Neural cell (in vitro differentiated cells): ENCODE data around the gene ADGRG1. TPM values are rescaled to one million over a fixed set of nuclear protein-coding genes. Genes with fewer than 3 reads are reported as not detected.

Experiments used
- H2AFZ ChIP-seq: fragments of 200-600, 300-800 bp; sonication (generic), shearing (Covaris generic); 2 replicates; pipeline ENCODE4 v1.6.0; 2014; ENCODE audit warnings: low read depth, mild to moderate bottlenecking, antibody characterized with exemption, low read length, moderate library complexity
- H3F3A ChIP-seq: fragments of 200-600 bp; shearing (Covaris generic); 2 replicates; pipeline ENCODE4 v1.6.1; 2016; ENCODE audit warnings: mild to moderate bottlenecking, moderate library complexity, mixed read lengths, antibody characterized with exemption, low read length; ENCODE audit not compliant: insufficient read depth, poor library complexity, severe bottlenecking
- H3K27ac ChIP-seq: fragments of 200-600, 300-800 bp; sonication (generic), shearing (Covaris generic); 2 replicates; pipeline ENCODE4 v1.5.1; 2014; ENCODE audit warnings: mild to moderate bottlenecking, low read length, moderate library complexity
- H3K27me3 ChIP-seq: fragments of 300-800, 200-600 bp; sonication (generic), shearing (Covaris generic); 2 replicates; pipeline ENCODE4 v1.6.0; 2014; ENCODE audit warnings: mild to moderate bottlenecking, low read depth, low read length, moderate library complexity; ENCODE audit not compliant: insufficient read depth
- H3K36me3 ChIP-seq: fragments of 300-800, 200-600 bp; sonication (generic), shearing (Covaris generic); 2 replicates; pipeline ENCODE4 v1.5.1; 2014; ENCODE audit warnings: mild to moderate bottlenecking, antibody characterized with exemption, low read length, moderate library complexity; ENCODE audit not compliant: insufficient read depth
- H3K4me2 ChIP-seq: fragments of 300-800, 200-600 bp; sonication (generic), shearing (Covaris generic); 2 replicates; pipeline ENCODE4 v1.6.0; 2014; ENCODE audit warnings: mild to moderate bottlenecking, low read length
- H3K4me3 ChIP-seq: fragments of 300-800, 200-600 bp; sonication (generic), shearing (Covaris generic); 2 replicates; pipeline ENCODE4 v1.5.1; 2014; ENCODE audit warnings: mild to moderate bottlenecking, low read length, moderate library complexity
- H3K79me2 ChIP-seq: fragments of 200-600 bp; shearing (Covaris generic); replicated peaks from 2 replicates; pipeline ENCODE4 v1.6.0; 2014; ENCODE audit warnings: mild to moderate bottlenecking, low read length, moderate library complexity; ENCODE audit not compliant: insufficient read depth
- H3K9ac ChIP-seq: fragments of 300-800, 200-600 bp; sonication (generic), shearing (Covaris generic); 2 replicates; pipeline ENCODE4 v1.6.1; 2016; ENCODE audit warnings: mild to moderate bottlenecking, low read length, mixed read lengths
- H3K9me2 ChIP-seq: fragments of 200-600 bp; shearing (Covaris generic); 2 replicates; pipeline ENCODE4 v1.6.1; 2016; ENCODE audit warnings: mild to moderate bottlenecking, low read length, mixed read lengths; ENCODE audit not compliant: insufficient read depth
- H3K9me3 ChIP-seq: fragments of 200-600, 300-800 bp; sonication (generic), shearing (Covaris generic); 2 replicates; pipeline ENCODE4 v1.6.1; 2016; ENCODE audit warnings: mild to moderate bottlenecking, mixed run types, low read length, moderate library complexity, mixed read lengths
- H4K20me1 ChIP-seq: fragments of 200-600 bp; shearing (Covaris generic); 2 replicates; pipeline ENCODE4 v1.6.1; 2016; ENCODE audit warnings: mild to moderate bottlenecking, mixed run types; ENCODE audit not compliant: insufficient read depth
- EP300 ChIP-seq: fragments of 450-650 bp; conservative IDR thresholded peaks from 2 replicates; pipeline ENCODE4 v1.6.1; 2014; ENCODE audit warnings: antibody characterized with exemption, mild to moderate bottlenecking, moderate library complexity; ENCODE audit not compliant: poor library complexity, severe bottlenecking
- POLR2AphosphoS5 ChIP-seq: IDR thresholded peaks from 2 replicates; pipeline ENCODE4 v1.6.1; 2012
- RAD21 ChIP-seq: fragments of 450-650 bp; conservative IDR thresholded peaks from 2 replicates; pipeline ENCODE4 v1.6.1; 2014; ENCODE audit warnings: antibody characterized with exemption, mild to moderate bottlenecking, moderate library complexity
- SMC3 ChIP-seq: fragments of 450-650 bp; conservative IDR thresholded peaks from 2 replicates; pipeline ENCODE4 v1.6.1; 2014; ENCODE audit warnings: antibody characterized with exemption, mild to moderate bottlenecking, moderate library complexity; ENCODE audit not compliant: poor library complexity
- polyA plus RNA-seq: library from polyadenylated mRNA; depleted of rRNA; stranded (reverse); fragments of >200 nt; gene quantifications from 2 replicates; pipeline ENCODE4 v1.2.3, GENCODE V29; 2014
- TF ChIP-seq, protein P1 (sequence below): fragments of 450-650 bp; IDR thresholded peaks from 2 replicates; pipeline ENCODE4 v1.5.1; 2014; ENCODE audit warnings: antibody characterized with exemption, mild to moderate bottlenecking, moderate library complexity; ENCODE audit not compliant: poor library complexity, severe bottlenecking
- TF ChIP-seq, protein P2 (sequence below): IDR thresholded peaks from 2 replicates; pipeline ENCODE4 v1.6.1; 2012; ENCODE audit warnings: borderline replicate concordance

The ADGRG1 gene
- polyA plus RNA-seq, 1 donor from 2014 or later: 86.8 TPM

DNA sequence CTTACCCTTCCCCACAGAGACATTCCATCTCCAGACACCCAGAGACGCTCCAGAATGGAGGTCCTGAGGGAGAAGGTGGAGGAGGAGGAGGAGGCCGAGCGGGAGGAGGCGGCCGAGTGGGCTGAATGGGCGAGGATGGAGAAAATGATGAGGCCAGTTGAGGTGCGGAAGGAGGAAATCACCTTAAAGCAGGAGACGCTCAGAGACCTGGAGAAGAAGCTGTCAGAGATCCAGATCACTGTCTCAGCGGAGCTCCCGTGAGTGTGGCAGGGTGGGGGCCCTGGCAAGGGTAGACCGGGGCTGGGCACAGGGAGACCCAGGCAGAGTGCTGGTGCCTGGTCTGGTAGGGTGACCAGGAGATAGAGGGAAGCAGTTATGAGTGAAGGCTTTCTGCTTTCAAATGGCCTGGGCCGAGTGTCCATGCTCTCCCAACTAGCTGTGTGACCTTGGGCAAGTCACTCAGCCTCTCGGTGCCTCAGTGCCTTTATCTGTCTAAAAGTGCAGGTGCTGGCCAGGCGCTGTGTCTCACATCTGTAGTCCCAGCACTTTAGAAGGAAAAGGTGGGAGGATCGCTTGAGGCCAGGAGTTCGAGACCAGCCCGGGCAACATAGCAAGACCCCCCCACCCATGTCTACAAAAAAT is 69.6 kb downstream of the ADGRG1 start:
- H4K20me1 ChIP-seq: no peaks in the 10 kb centered on the region
- TF ChIP-seq RAD21 (no peak), SMC3 (no peak)
- TF ChIP-seq, protein P1, sequence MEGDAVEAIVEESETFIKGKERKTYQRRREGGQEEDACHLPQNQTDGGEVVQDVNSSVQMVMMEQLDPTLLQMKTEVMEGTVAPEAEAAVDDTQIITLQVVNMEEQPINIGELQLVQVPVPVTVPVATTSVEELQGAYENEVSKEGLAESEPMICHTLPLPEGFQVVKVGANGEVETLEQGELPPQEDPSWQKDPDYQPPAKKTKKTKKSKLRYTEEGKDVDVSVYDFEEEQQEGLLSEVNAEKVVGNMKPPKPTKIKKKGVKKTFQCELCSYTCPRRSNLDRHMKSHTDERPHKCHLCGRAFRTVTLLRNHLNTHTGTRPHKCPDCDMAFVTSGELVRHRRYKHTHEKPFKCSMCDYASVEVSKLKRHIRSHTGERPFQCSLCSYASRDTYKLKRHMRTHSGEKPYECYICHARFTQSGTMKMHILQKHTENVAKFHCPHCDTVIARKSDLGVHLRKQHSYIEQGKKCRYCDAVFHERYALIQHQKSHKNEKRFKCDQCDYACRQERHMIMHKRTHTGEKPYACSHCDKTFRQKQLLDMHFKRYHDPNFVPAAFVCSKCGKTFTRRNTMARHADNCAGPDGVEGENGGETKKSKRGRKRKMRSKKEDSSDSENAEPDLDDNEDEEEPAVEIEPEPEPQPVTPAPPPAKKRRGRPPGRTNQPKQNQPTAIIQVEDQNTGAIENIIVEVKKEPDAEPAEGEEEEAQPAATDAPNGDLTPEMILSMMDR: no peak
- no peaks in the 10 kb centered on the region for H3K27me3 ChIP-seq
- no peaks in the 10 kb centered on the region for H3F3A ChIP-seq
- no peaks in the 10 kb centered on the region for H3K9me3 ChIP-seq
- no peaks in the 10 kb centered on the region for H3K36me3 ChIP-seq
- no peak overlapping the region for H3K4me3 ChIP-seq
- no peak overlapping the region for H3K27ac ChIP-seq
- H3K9me2 ChIP-seq: no peaks in the 10 kb centered on the region
- H3K9ac ChIP-seq: no peak overlapping the region
- H2AFZ ChIP-seq: no peak overlapping the region
- H3K4me2 ChIP-seq: no peak overlapping the region
- no peaks in the 10 kb centered on the region for H3K79me2 ChIP-seq

DNA sequence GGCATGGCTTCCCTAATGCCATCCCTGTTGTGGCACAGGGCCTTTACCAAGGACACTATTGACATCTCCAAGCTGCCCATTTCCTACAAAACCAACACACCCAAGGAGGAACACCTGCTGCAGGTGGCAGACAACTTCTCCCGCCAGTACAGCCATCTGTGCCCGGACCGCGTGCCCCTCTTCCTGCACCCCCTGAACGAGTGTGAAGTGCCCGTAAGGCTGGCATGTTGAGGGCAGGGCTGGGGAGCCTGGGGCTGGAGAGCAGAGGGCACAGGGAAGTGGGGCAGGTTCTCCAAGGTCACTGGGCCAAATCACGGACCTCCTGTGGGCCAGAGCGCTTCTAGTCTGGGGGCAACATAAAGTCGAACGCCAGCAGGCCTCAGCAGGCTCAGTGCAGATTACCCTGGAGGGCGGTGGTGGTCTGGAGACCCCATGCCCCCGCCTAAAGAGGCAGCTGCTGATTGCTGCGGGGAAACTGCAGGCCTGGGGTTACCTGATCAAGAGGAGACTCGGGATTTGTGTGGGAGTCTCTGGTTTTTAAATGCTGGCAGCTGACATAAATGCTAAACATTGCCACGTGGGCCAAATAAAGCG is 70.5 kb downstream of the ADGRG1 start:
- Histone ChIP-seq H3K36me3 (no peaks in the 10 kb centered on the region), H4K20me1 (no peaks in the 10 kb centered on the region), H3K4me3 (no peak overlapping the region), H3K9me3 (no peaks in the 10 kb centered on the region), H3K9ac (no peak overlapping the region), H3K4me2 (no peak overlapping the region), H3K79me2 (no peaks in the 10 kb centered on the region), H3F3A (no peaks in the 10 kb centered on the region), H3K9me2 (no peaks in the 10 kb centered on the region), H2AFZ (no peak overlapping the region), H3K27ac (no peak overlapping the region), H3K27me3 (no peaks in the 10 kb centered on the region)
- TF ChIP-seq RAD21: no peak
- TF ChIP-seq, protein P1: no peak

DNA sequence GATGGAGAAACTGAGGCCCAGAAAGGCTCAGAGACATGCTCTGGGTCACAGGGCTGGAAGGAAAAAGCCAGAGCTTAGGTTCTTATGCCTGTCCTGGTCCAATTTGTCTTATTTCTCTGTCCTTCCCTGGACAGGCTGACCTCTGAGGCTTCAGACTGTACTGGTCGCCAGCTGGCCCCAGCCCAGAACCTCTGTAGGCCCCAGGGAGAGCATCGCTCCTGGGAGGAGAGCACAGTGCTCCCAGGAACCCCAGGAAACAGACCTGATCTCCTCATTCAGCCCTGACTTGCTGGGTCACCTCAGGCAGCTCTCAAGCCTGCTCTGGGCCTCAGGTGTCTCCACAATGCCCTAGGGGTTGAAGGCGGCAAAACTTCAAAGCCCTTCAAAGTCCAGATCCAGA is 71.1 kb downstream of the ADGRG1 start:
- no peaks in the 10 kb centered on the region for H3K9me2 ChIP-seq
- H4K20me1 ChIP-seq: no peaks in the 10 kb centered on the region
- no peak overlapping the region for H2AFZ ChIP-seq
- H3K27ac ChIP-seq: no peak overlapping the region
- H3K79me2 ChIP-seq: no peaks in the 10 kb centered on the region
- no peaks in the 10 kb centered on the region for H3K27me3 ChIP-seq
- no peaks in the 10 kb centered on the region for H3F3A ChIP-seq
- no peak overlapping the region for H3K4me2 ChIP-seq
- H3K4me3 ChIP-seq: no peak overlapping the region
- no peaks in the 10 kb centered on the region for H3K9me3 ChIP-seq
- H3K9ac ChIP-seq: no peak overlapping the region
- H3K36me3 ChIP-seq: no peaks in the 10 kb centered on the region
- TF ChIP-seq, protein P1: no peak
- TF ChIP-seq, protein P2, sequence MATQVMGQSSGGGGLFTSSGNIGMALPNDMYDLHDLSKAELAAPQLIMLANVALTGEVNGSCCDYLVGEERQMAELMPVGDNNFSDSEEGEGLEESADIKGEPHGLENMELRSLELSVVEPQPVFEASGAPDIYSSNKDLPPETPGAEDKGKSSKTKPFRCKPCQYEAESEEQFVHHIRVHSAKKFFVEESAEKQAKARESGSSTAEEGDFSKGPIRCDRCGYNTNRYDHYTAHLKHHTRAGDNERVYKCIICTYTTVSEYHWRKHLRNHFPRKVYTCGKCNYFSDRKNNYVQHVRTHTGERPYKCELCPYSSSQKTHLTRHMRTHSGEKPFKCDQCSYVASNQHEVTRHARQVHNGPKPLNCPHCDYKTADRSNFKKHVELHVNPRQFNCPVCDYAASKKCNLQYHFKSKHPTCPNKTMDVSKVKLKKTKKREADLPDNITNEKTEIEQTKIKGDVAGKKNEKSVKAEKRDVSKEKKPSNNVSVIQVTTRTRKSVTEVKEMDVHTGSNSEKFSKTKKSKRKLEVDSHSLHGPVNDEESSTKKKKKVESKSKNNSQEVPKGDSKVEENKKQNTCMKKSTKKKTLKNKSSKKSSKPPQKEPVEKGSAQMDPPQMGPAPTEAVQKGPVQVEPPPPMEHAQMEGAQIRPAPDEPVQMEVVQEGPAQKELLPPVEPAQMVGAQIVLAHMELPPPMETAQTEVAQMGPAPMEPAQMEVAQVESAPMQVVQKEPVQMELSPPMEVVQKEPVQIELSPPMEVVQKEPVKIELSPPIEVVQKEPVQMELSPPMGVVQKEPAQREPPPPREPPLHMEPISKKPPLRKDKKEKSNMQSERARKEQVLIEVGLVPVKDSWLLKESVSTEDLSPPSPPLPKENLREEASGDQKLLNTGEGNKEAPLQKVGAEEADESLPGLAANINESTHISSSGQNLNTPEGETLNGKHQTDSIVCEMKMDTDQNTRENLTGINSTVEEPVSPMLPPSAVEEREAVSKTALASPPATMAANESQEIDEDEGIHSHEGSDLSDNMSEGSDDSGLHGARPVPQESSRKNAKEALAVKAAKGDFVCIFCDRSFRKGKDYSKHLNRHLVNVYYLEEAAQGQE: no peak
- no peak for TF ChIP-seq SMC3
- no peak for TF ChIP-seq POLR2AphosphoS5
- no peak for TF ChIP-seq EP300
